NCI-H1092 treated with DMSO at 0.1 percent for 48 hours (cell line): ENCODE measurements around the gene DNAI2.
"Not testable (repeated sequence)": the region's sequence is repeated elsewhere in the genome, so short reads cannot be mapped to it uniquely, and the experiment has no call there.

Experiments used
- DNase-seq: peaks from one replicate; lab custom pipeline; 2025; lab: John Stamatoyannopoulos, UW

DNAI2 gene

GRCh38 chr17:74244548-74244947 lies 29.5 kb upstream of the DNAI2 start:
- DNase-seq: no peak

GRCh38 chr17:74245145-74245831 lies 28.7 kb upstream of the DNAI2 start:
- DNase-seq: no peak

GRCh38 chr17:74245871-74246270 lies 28.2 kb upstream of the DNAI2 start:
- DNase-seq: no peak

GRCh38 chr17:74249590-74250270 lies 24.3 kb upstream of the DNAI2 start:
- DNase-seq: no peak

GRCh38 chr17:74250324-74250995 lies 23.6 kb upstream of the DNAI2 start:
- DNase-seq: no peak

- no peak for DNase-seq
These were observed 23.0 kb upstream of the DNAI2 start for GRCh38 chr17:74251051-74251450.

GRCh38 chr17:74251569-74251968 lies 22.5 kb upstream of the DNAI2 start:
- DNase-seq: no peak

GRCh38 chr17:74252211-74252610 lies 21.8 kb upstream of the DNAI2 start:
- DNase-seq: no peak

GRCh38 chr17:74253036-74253435 lies 21.0 kb upstream of the DNAI2 start:
- DNase-seq: no peak

GRCh38 chr17:74257311-74257710 lies 16.7 kb upstream of the DNAI2 start:
- no peak for DNase-seq

- peak; percentile 4 for DNase-seq
These were observed 14.1 kb upstream of the DNAI2 start for GRCh38 chr17:74259667-74260524.

- no peak for DNase-seq
These were observed 13.5 kb upstream of the DNAI2 start for GRCh38 chr17:74260525-74260850.

- DNase-seq: no peak
These were observed 11.4 kb upstream of the DNAI2 start for GRCh38 chr17:74262601-74263000.

GRCh38 chr17:74267054-74267453 lies 7.0 kb upstream of the DNAI2 start:
- DNase-seq: not testable (repeated sequence)

GRCh38 chr17:74267579-74267978 lies 6.5 kb upstream of the DNAI2 start:
- no peak for DNase-seq

- no peak for DNase-seq
These were observed 6.0 kb upstream of the DNAI2 start for GRCh38 chr17:74267987-74268499.

GRCh38 chr17:74268558-74268957 lies 5.5 kb upstream of the DNAI2 start:
- no peak for DNase-seq

GRCh38 chr17:74270333-74270732 lies 3.7 kb upstream of the DNAI2 start:
- DNase-seq: no peak

GRCh38 chr17:74271281-74271680 lies 2.8 kb upstream of the DNAI2 start:
- no peak for DNase-seq

GRCh38 chr17:74271901-74272561 lies 2.0 kb upstream of the DNAI2 start:
- no peak for DNase-seq

GRCh38 chr17:74272731-74273201 lies 1.3 kb upstream of the DNAI2 start:
- no peak for DNase-seq
